A673 (cell line): Measurements from ENCODE around the gene BCL3. TPM values are rescaled to one million over a fixed set of nuclear protein-coding genes. Genes with fewer than 3 reads are reported as not detected.

Source experiments
- BruUV-seq: library from RNA; stranded (reverse); fragments of 400-500 nt; replicated peaks from 2 replicates; lab custom pipeline; 2021; lab: Mats Ljungman, UMichigan
- CTCF ChIA-PET: fragments of 300-600 bp; sonication (Branson Sonifier 250); formaldehyde crosslinking; loops from one replicate; lab custom pipeline; 2022; ENCODE audit warnings: antibody characterized with exemption; lab: Charles Lee
- POLR2A ChIA-PET: fragments of 300-600 bp; sonication (Branson Sonifier 250); formaldehyde crosslinking; loops from one replicate; lab custom pipeline; 2022; ENCODE audit warnings: antibody characterized with exemption; ENCODE audit not compliant: low non-redundant PET; lab: Charles Lee
- DNase-seq: peaks from one replicate; pipeline ENCODE4 v3.0.0-alpha.2; 2015; ENCODE audit warnings: low spot score
- H3K27ac ChIP-seq: fragments of 200-600 bp; sonication (generic); 2 replicates; pipeline ENCODE4 v1.5.1; 2016; ENCODE audit warnings: mixed run types, low read depth, mild to moderate bottlenecking, mixed read lengths, antibody characterized with exemption, low read length; ENCODE audit not compliant: poor library complexity, severe bottlenecking
- H3K27me3 ChIP-seq: fragments of 200-600 bp; sonication (generic); replicated peaks from 2 replicates; pipeline ENCODE4 v1.6.1; 2017; ENCODE audit warnings: mixed run types, low read depth, mild to moderate bottlenecking, mixed read lengths, antibody characterized with exemption, low read length; ENCODE audit not compliant: insufficient read depth, poor library complexity
- H3K36me3 ChIP-seq: fragments of 200-600 bp; sonication (generic); 2 replicates; pipeline ENCODE4 v1.6.1; 2016; ENCODE audit warnings: mixed run types, mild to moderate bottlenecking, mixed read lengths, antibody characterized with exemption, low read length; ENCODE audit not compliant: insufficient read depth, poor library complexity, severe bottlenecking
- H3K4me1 ChIP-seq: fragments of 200-600 bp; sonication (generic); 2 replicates; pipeline ENCODE4 v1.6.1; 2017; ENCODE audit warnings: mixed run types, mild to moderate bottlenecking, mixed read lengths, antibody characterized with exemption, low read length; ENCODE audit not compliant: insufficient read depth, poor library complexity, severe bottlenecking
- H3K4me3 ChIP-seq: fragments of 200-600 bp; sonication (generic); 2 replicates; pipeline ENCODE4 v1.5.1; 2016; ENCODE audit warnings: low read depth, mixed run types, mild to moderate bottlenecking, mixed read lengths, low read length; ENCODE audit not compliant: poor library complexity, severe bottlenecking
- H3K9me3 ChIP-seq: fragments of 200-600 bp; sonication (generic); 2 replicates; pipeline ENCODE4 v1.6.1; 2016; ENCODE audit warnings: mixed run types, low read depth, mild to moderate bottlenecking, mixed read lengths, antibody characterized with exemption, low read length; ENCODE audit not compliant: poor library complexity, severe bottlenecking
- CTCF ChIP-seq: fragments of 300-800, 200-600 bp; sonication (generic); conservative IDR thresholded peaks from 2 replicates; pipeline ENCODE4 v1.5.1; 2017; ENCODE audit warnings: low read depth, mild to moderate bottlenecking, antibody characterized with exemption, low read length, moderate library complexity, mixed read lengths
- EZH2 ChIP-seq: fragments of 200-600 bp; sonication (generic); IDR thresholded peaks from 2 replicates; pipeline ENCODE4 v1.6.1; 2017; ENCODE audit warnings: borderline replicate concordance, low read depth, mild to moderate bottlenecking, mixed read lengths, antibody characterized with exemption, low read length; ENCODE audit not compliant: poor library complexity, severe bottlenecking
- intact Hi-C: fragments of 100-400 bp; cut with micrococcal nuclease; formaldehyde crosslinking; loops from one replicate; pipeline ENCODE4 v1.10.0; 2022; ENCODE audit not compliant: unreplicated experiment
- total RNA-seq: library from RNA; stranded (reverse); gene quantifications from 2 replicates; pipeline ENCODE4 v1.2.3, GENCODE V29; 2021

The BCL3 gene
- total RNA-seq, 1 experiment from 2014 or later, result 6.6 TPM

GRCh38 chr19:44785993-44786392 is 37.5 kb downstream of the BCL3 start:
- no peaks in the 10 kb centered on the region for H3K27me3 ChIP-seq
- DNase-seq, result no peak
- H3K27ac ChIP-seq, result no peak overlapping the region
- no peaks in the 10 kb centered on the region for H3K4me1 ChIP-seq
- ChIA-PET POLR2A (no interaction called here), CTCF (no interaction called here)
- no TSS peak for BruUV-seq
- intact Hi-C loops, result no loop called here
- no peaks in the 10 kb centered on the region for H3K9me3 ChIP-seq
- TF ChIP-seq EZH2 (no peak), CTCF (no peak)
- H3K4me3 ChIP-seq, result no peak overlapping the region
- H3K36me3 ChIP-seq, result no peaks in the 10 kb centered on the region

- BruUV-seq, result no TSS peak
- intact Hi-C loops, result no loop called here
- Histone ChIP-seq H3K4me3 (no peak overlapping the region), H3K4me1 (no peaks in the 10 kb centered on the region), H3K27me3 (no peaks in the 10 kb centered on the region), H3K27ac (no peak overlapping the region), H3K36me3 (no peaks in the 10 kb centered on the region), H3K9me3 (no peaks in the 10 kb centered on the region)
- no peak for DNase-seq
- TF ChIP-seq EZH2 (no peak), CTCF (no peak)
- CTCF ChIA-PET, result no interaction called here
- POLR2A ChIA-PET, result no interaction called here
Measured at GRCh38 chr19:44788971-44789370, 40.5 kb downstream of the BCL3 start.

GRCh38 chr19:44789943-44790483 is 41.5 kb downstream of the BCL3 start:
- CTCF ChIA-PET, result interaction anchor here (0.6 kb wide), 1 partner anchor 1361 kb away, joined by 4 read pairs; no protein-coding TSS in a partner anchor

More at GRCh38 chr19:44789943-44790483, 41.5 kb downstream of the BCL3 start:
- intact Hi-C loops, result no loop called here
- POLR2A ChIA-PET, result no interaction called here
- Histone ChIP-seq H3K4me1 (no peaks in the 10 kb centered on the region), H3K27me3 (no peaks in the 10 kb centered on the region), H3K27ac (no peak overlapping the region), H3K4me3 (no peak overlapping the region), H3K36me3 (no peaks in the 10 kb centered on the region), H3K9me3 (no peaks in the 10 kb centered on the region)
- no TSS peak for BruUV-seq
- no peak for TF ChIP-seq EZH2
- TF ChIP-seq CTCF, result no peak
- DNase-seq, result no peak
